Measurements from ENCODE around the gene PIK3C3. TPM values are rescaled to one million over a fixed set of nuclear protein-coding genes. Genes with fewer than 3 reads are reported as not detected.

The PIK3C3 gene
- total RNA-seq, 4 donors from 2014 or later: 61.3 to 77.4 (median 72.5) TPM

GRCh38 chr18:41972067-41972925 lies 17.3 kb downstream of the PIK3C3 start:
- Histone ChIP-seq H3K4me3 (replicated peaks in 1 of 3) (no peak overlapping the region), H3K4me1 (no peaks in the 10 kb centered on the region), H3K9me3 (no peaks in the 10 kb centered on the region), H3K36me3 (peaks cover 2 to 7% of the 10 kb centered on the region in 2 donors), H3K27ac (no peak overlapping the region), H3K27me3 (no peaks in the 10 kb centered on the region)
- intact Hi-C loops (cut with DNase I): no loop called here
- TF ChIP-seq, protein P1, sequence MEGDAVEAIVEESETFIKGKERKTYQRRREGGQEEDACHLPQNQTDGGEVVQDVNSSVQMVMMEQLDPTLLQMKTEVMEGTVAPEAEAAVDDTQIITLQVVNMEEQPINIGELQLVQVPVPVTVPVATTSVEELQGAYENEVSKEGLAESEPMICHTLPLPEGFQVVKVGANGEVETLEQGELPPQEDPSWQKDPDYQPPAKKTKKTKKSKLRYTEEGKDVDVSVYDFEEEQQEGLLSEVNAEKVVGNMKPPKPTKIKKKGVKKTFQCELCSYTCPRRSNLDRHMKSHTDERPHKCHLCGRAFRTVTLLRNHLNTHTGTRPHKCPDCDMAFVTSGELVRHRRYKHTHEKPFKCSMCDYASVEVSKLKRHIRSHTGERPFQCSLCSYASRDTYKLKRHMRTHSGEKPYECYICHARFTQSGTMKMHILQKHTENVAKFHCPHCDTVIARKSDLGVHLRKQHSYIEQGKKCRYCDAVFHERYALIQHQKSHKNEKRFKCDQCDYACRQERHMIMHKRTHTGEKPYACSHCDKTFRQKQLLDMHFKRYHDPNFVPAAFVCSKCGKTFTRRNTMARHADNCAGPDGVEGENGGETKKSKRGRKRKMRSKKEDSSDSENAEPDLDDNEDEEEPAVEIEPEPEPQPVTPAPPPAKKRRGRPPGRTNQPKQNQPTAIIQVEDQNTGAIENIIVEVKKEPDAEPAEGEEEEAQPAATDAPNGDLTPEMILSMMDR (IDR thresholded peaks at IDR 0.05): no peak
- TF ChIP-seq POLR2A (IDR thresholded peaks at IDR 0.05): no peak
- DNase-seq: no peak
- 69 to 90% methylated on average over 3 of the region's 3 CpGs for WGBS, 2 donors

GRCh38 chr18:41973983-41974382 lies 18.9 kb downstream of the PIK3C3 start:
- TF ChIP-seq, protein P1 (IDR thresholded peaks at IDR 0.05): no peak
- TF ChIP-seq POLR2A (IDR thresholded peaks at IDR 0.05): no peak
- intact Hi-C loops (cut with DNase I): no loop called here
- Histone ChIP-seq H3K4me1 (no peaks in the 10 kb centered on the region), H3K4me3 (replicated peaks in 1 of 3) (no peak overlapping the region), H3K36me3 (peaks cover 0 to 7% of the 10 kb centered on the region in 2 donors), H3K27me3 (no peaks in the 10 kb centered on the region), H3K9me3 (no peaks in the 10 kb centered on the region), H3K27ac (no peak overlapping the region)
- no peak for DNase-seq
- 87 to 89% methylated on average over 2 of the region's 2 CpGs for WGBS, 2 donors

DNA sequence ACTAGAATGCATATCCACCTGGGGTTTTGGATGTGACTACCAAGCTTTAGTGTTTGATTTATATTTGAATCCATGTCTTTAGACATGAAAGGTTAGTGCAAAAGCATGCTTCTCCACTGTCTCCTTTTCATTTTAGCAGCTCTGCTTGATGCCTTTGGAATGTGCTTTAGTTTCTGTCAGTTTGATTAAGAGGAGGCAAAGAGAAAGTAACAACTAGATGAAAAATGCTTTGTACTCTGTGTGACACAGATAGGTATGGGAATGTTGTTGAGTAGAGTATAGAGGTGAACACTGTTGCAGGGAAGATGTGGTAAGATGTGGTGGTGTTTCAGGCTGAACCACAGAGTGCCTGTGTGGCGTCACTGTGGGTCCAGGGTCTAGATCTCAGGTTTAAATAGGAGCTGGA lies 19.8 kb downstream of the PIK3C3 start:
- DNase-seq: no peak
- WGBS, 2 donors: 85 to 90% methylated on average over 1 of the region's 1 CpG
- Histone ChIP-seq H3K9me3 (no peaks in the 10 kb centered on the region), H3K36me3 (peaks cover 0 to 7% of the 10 kb centered on the region in 2 donors), H3K4me3 (replicated peaks in 1 of 3) (no peak overlapping the region), H3K4me1 (no peaks in the 10 kb centered on the region), H3K27ac (no peak overlapping the region), H3K27me3 (no peaks in the 10 kb centered on the region)
- intact Hi-C loops (cut with DNase I): no loop called here
- TF ChIP-seq, protein P1 (IDR thresholded peaks at IDR 0.05): no peak
- no peak for TF ChIP-seq POLR2A (IDR thresholded peaks at IDR 0.05)

DNA sequence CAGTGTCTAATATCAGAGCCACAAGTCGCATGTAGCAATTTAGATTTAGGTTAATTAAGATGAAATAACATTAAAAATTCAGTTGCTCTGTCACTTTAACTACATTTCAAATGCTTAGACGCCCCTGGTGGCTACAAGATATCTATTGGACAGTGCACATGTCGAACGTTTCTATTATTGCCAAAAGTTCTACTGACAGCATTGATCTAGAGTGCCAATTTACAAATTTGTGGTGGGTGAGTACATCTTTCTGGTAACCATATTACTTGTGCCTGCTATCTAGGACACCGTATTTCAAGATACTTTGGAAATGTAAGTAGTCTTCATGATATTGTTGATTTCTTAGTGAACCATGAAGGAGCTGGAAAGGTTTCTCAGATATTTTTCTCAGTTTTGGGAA lies 20.2 kb downstream of the PIK3C3 start:
- Histone ChIP-seq H3K4me1 (no peaks in the 10 kb centered on the region), H3K36me3 (peaks cover 0 to 6% of the 10 kb centered on the region in 2 donors), H3K9me3 (no peaks in the 10 kb centered on the region), H3K27ac (no peak overlapping the region), H3K4me3 (replicated peaks in 1 of 3) (no peak overlapping the region), H3K27me3 (no peaks in the 10 kb centered on the region)
- intact Hi-C loops (cut with DNase I): no loop called here
- TF ChIP-seq POLR2A (IDR thresholded peaks at IDR 0.05): no peak
- TF ChIP-seq, protein P1 (IDR thresholded peaks at IDR 0.05): no peak
- no peak for DNase-seq
- WGBS, 2 donors: 77 to 80% methylated on average over 5 of the region's 5 CpGs

DNA sequence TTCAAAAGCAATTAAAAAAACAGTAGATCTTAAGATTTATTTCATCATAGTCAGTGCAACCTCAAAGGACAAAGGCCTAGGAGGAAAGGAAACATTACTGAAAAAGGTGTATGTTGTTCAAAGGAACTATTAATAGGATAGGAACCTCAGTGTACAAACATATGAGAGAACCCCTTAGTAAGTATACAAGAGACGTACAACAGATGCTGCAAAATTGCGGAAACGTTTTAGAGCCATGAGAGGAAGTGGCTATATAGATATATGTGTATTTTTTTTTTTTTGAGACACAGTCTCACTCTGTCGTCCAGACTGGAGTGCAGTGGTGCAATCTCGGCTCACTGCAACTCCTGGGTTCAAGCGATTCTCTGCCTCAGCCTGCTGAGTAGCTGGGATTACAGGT lies 22.2 kb downstream of the PIK3C3 start:
- intact Hi-C loops (cut with DNase I): no loop called here
- no peak for TF ChIP-seq POLR2A (IDR thresholded peaks at IDR 0.05)
- TF ChIP-seq, protein P1 (IDR thresholded peaks at IDR 0.05): no peak
- DNase-seq: no peak
- Histone ChIP-seq H3K9me3 (no peaks in the 10 kb centered on the region), H3K4me1 (no peaks in the 10 kb centered on the region), H3K27me3 (no peaks in the 10 kb centered on the region), H3K36me3 (no peaks in the 10 kb centered on the region), H3K4me3 (replicated peaks in 1 of 3) (no peak overlapping the region), H3K27ac (no peak overlapping the region)
- 91 to 96% methylated on average over 6 of the region's 6 CpGs for WGBS, 2 donors
